IPS DF 4.7 (cell line): Measurements from ENCODE around the gene PCNX3.

Experiments used
- DNase-seq: peaks from one replicate; pipeline ENCODE4 v3.0.0-alpha.2; 2013; ENCODE audit warnings: low spot score; ENCODE audit errors: extremely low read depth

Gene PCNX3

DNA sequence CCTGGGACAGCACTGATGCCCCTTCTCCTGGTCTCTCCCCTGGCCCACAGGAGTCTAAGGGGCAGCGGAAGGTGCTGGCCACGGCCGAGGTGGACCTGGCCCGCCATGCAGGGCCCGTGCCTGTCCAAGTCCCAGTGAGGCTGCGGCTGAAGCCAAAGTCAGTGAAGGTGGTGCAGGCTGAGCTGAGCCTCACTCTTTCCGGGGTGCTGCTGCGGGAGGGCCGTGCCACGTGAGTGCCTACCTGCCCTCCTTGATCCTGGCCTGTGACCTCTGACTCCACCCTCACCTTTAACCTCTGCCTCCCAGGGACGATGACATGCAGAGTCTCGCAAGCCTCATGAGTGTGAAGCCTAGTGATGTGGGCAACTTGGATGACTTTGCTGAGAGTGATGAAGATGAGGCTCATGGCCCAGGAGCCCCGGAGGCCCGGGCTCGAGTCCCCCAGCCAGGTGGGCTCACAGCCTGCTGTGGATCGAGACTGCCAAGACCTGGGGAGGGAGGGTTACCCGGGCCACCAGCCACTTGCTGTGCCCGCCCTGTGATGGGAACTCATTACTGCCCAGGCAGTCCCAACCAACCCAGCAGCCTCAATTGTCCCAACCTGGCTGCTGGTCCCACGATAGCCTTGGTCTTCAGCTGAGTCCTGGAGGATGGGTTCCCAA, 35.4 kb upstream of the PCNX3 start:
- DNase-seq, result no peak

DNA sequence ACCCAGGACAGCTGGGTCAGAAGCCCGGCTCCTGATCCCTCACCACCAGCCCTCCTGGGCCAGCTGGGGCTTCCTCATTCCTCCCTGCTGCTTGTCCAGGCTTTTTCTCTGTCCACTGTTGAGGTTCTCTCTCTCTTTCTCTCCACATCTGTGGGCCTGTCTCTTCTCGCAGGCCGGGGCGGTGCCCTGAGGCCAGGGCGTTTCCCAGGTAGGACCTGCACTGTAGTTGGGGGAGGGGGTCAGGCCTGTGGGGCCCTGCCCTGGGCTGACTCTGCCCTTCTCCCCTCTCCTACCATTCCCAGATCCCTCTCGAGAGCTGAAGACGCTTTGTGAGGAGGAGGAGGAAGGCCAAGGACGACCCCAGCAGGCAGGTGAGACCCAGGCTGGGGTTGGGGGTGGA, 34.8 kb upstream of the PCNX3 start:
- DNase-seq, result no peak

GRCh38 chr11:65581928-65582327, 33.6 kb upstream of the PCNX3 start:
- no peak for DNase-seq

DNA sequence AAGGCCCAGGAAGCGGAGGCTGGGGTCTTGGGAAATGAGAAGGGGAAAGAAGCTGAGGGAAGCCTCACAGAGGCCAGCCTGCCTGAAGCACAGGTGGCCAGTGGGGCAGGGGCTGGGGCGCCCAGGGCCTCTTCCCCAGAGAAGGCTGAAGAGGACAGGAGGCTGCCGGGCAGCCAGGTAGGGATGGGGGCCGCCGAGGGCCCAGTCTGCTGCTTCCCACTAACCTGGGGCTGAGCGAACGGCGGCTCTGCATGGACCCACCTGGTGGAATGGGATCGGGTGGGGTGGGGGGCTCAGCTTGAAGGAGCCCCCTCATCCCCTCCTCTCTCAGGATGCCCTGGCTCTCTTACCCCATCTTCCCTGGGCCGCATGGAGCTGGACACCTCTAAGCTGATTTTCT, 32.0 kb upstream of the PCNX3 start:
- DNase-seq, result no peak

DNA sequence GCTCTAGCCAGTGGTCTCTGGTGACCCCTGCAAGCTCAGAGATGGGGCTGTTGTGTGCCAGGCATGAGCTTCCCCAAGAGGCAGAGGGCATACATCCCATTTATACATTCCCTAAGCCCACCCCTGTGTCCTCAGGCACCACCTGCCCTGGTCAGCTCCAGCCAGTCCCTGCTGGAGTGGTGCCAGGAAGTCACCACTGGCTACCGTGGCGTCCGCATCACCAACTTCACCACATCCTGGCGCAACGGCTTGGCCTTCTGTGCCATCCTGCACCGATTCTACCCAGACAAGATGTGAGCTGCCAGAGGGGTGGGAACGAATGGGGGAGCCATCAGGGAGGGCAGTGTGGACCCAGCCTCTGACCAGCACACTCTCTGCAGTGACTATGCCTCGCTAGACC, 31.5 kb upstream of the PCNX3 start:
- DNase-seq, result no peak

- no peak for DNase-seq
Measured at GRCh38 chr11:65584723-65585171, 30.8 kb upstream of the PCNX3 start.

GRCh38 chr11:65585396-65586246, 30.0 kb upstream of the PCNX3 start:
- DNase-seq, result no peak

DNA sequence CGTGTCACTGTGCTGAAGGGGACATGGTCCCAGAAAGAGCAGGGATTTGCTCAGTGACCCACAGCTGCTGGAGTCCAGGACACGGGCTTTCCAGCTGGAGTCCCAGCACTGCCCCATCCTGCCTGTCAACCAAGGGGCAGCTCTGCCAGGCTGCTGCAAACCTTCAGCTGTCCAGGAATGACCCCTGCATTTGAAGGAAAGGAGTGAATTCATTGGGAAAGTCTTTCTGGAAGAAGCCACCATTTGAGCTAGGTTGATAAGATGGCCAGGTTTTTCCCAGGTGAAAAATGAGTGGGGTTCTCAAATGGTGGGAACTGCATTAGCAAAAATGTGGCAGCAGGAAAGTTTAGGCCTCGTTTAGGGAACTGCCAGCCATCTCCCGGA, 29.3 kb upstream of the PCNX3 start:
- no peak for DNase-seq

GRCh38 chr11:65586676-65587075, 28.9 kb upstream of the PCNX3 start:
- DNase-seq, result no peak

DNA sequence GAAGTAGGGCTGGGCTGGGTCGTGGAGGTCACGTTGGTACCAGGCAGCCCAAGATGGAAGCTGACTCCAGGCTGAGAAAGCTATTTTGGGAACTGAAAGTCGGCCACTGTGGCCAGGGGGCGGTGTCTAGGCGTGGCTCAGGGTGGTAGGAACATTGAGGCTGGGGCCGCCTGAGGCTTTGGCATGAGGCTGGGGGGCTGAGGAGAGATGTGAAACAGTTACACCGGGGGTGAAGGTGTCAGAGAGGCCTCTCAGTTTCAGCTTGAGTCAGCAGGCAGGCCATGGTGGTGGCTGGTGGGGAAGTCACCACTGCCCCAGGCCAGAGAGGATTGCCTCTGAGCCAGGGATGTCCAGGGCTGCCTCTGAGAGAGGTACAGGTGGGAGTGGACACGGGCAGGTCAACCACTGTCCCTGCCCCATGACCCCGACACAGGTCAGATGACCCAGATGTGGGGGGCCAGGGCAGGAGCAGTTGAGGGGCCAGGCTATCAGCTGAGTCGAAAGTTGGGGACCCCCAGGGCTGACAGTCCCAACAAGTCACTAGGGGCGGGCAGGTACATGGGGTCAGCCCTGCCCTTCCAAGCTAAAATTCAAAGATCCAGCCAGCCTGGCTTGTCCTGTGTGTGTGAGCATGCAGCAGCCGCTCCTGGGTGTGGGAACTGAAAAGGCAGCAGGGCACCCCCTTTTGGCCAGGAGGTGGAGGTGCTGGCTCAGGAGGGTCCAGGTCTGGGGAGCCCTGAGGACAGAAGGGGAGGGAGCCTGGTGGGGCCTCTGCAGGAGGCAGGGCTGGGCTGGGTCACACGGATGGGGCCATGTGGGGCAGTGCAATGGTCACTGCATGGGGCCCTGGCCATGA, 27.1 kb upstream of the PCNX3 start:
- no peak for DNase-seq

DNA sequence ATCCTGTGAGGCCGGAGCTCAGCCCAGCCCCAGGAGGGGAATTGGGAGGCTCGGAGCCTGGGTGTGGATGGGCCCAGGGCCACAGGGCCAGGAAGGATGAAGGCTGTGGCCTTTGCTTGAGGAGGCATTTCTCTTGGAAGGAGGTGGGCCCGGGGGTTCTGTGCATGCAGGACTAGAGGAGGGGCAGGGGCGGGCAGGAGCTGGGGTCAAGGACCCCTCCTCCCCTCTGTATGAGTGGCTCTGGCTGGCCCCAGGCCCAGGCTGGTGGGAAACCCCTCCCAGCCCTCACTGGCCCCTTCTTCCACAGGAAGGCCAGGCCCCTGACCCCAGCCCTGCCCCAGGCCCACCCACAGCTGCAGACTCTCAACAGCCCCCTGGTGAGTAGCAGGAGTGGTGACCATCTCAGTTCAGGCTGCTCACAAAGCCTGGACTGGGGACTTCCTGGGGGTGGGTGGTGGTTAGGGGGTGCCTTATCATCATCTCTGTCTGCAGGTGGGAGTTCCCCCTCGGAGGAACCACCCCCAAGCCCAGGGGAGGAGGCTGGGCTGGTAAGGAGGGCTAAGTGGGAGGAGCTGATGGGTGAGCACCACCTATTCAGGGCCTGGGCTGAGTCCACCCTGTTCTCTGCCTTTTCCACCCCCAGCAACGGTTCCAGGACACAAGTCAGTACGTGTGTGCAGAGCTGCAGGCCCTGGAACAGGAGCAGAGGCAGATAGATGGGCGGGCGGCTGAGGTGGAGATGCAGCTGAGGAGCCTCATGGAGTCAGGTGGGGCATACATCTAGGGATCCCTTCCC, 25.9 kb upstream of the PCNX3 start:
- no peak for DNase-seq

DNA sequence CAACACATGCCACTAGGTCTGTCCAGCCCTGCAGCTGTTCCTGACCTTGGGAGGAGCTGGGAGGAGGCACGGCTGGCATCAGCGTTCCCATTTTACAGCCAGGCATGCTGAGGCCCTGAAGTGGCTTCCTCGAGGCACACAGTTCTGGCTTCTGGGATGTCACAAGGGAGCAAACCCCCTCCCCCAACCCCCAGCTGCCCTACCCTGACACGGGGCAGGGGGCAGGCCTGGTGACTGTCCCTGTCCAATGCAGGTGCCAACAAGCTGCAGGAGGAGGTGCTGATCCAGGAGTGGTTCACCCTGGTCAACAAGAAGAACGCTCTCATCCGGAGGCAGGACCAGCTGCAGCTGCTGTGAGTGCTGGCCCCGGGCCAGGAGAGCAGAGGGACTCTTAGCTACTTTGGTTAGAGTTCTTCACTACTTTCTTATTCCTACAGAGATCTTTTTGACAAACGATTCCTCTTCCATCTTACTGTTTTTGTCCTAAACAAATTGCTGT, 25.3 kb upstream of the PCNX3 start:
- no peak for DNase-seq

- no peak for DNase-seq
Measured at GRCh38 chr11:65591939-65592857, 23.4 kb upstream of the PCNX3 start.

GRCh38 chr11:65592858-65593517, 22.6 kb upstream of the PCNX3 start:
- DNase-seq, result no peak

DNA sequence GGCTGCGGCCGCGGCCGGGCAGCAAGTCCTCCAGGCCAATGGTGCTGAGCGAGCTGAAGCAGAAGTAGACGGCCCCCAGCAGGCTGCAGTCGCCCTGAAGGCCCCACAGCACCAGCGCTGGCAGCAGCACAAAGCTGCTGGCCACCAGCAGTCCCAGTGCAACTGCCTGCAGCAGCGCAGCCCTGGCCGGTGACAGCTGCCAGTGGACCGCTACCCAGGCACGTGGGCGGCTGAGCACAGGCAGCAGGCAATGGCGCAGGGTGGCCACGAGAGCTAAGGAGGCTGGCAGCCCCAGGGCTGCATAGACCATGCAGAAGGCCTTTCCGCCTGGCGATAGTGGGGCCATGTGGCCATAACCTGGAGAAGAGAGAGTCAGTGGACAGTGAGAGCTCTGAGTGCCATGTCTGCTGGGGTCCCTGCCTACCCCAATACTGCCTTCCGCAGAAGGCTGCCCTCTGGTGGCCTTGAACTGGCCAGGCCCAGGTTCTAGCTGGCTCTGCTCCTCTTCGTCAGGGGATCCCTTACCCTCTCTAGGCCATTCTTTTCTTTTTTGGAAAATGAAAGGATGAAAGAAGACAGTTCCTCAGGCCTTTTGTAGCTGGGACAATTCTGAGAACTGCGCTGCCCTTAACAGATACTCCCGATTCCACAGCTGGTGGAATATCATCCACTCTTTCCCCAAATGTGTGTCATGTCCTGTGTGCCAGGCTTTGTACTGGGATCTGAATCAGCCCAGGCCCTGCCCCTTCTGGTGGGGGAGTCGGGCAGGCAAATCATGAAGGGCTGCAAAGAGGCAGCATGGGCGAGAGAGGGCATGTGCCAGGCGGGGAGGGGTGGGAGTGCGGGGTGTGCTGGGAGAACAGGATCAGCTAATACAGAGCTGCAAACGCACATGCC, 21.8 kb upstream of the PCNX3 start:
- no peak for DNase-seq

DNA sequence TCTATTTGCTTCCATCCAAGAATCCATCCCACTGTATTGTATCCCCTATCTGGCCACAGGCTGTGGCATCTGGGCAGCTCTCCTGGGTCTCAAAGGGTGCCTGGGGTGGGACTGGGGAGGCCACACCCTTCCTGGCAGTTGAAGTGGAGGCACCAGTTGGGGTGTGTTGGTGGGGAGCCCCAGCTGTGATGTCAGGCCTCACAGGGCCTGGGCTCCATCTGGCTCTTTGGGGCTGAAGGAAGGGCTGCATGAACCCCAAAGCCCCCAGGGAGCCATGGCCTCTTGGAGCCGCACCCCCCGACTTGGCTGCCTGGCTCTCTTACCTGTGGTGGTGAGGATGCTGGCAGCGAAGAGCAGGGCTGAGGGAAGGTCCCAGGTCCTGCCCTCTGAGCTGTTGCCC, 20.4 kb upstream of the PCNX3 start:
- DNase-seq, result no peak

DNA sequence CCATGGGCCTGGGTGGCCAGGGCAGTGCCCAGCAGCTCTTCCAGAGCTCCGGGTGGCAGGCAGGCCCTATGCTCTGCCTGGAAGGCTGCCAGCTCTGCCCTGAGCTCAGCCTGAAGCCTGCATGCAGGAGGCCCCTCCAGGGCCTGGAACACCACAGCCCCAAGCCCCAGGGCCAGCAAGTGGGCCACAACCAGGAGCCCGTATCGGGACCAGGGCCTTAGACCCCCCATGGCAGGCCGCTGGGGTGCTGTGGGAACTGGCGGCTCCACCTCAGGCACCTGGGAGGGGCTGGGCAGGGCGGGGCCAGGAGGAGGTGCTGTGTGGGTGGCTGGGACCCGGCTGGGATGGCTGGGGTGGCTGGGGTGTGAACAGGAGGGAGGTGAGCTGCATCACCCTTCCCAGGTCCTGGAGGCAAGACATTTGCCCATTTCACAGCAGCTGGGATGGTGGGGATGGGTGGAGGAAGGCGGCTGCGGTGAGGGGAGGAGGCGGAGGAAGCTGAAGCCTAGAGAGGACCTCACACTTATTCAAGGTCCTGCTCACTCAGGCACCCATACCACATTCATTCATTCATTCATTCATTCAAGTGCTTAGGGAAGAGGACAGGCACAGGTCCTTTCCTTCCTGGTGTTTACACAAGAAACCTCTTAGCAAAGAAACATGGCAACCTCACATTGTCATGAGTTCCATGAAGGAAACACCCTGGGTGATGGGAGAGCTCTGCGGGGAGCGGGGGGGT, 19.9 kb upstream of the PCNX3 start, which contains the start of gene KCNK7:
Gene KCNK7 (minus strand): TSS at position 258 of the 739 bp plus-strand sequence. CDS start 28 bp downstream, at position 230.
- DNase-seq, result no peak

DNA sequence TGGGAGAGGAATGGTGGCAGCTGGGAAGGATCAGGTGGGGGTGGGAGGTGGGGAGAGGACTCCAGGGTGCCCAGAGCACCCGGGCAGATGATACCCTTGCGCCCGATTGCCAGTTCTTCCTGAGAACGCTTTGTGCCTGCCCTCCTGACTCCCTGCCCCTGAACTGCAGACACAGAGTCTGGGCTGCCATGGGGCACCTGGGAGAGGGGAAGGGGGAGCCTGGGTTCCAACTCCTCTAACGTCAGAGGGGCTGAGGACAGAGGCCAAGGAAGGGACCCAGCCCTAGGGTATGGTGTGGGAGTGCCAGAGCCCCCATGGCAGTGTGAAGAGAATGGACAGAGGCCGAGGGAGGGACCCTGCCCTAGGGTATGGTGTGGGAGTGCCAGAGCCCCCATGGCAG, 19.1 kb upstream of the PCNX3 start:
- DNase-seq, result no peak
